ENCODE data around the gene TNFRSF18. TPM values are rescaled to one million over a fixed set of nuclear protein-coding genes. Genes with fewer than 3 reads are reported as not detected.

The TNFRSF18 gene
- polyA plus RNA-seq, 4 donors = 0.26 to 0.72 (median 0.51) TPM

- no peak for DNase-seq (ENCODE audit: low read depth in 4 of 4, low spot score in 3 of 4)
Observed at GRCh38 chr1:1228596-1229321, 22.4 kb upstream of the TNFRSF18 start.

GRCh38 chr1:1228187-1228586 is 21.8 kb upstream of the TNFRSF18 start:
- DNase-seq (ENCODE audit: low read depth in 4 of 4, low spot score in 3 of 4) = no peak

- no peak for DNase-seq (ENCODE audit: low read depth in 4 of 4, low spot score in 3 of 4)
Observed at GRCh38 chr1:1227386-1227785, 21.0 kb upstream of the TNFRSF18 start.

- no peak for DNase-seq (ENCODE audit: low read depth in 4 of 4, low spot score in 3 of 4)
Observed at GRCh38 chr1:1226566-1227362, 20.4 kb upstream of the TNFRSF18 start.

GRCh38 chr1:1225913-1226312 is 19.5 kb upstream of the TNFRSF18 start:
- DNase-seq (ENCODE audit: low read depth in 4 of 4, low spot score in 3 of 4) = no peak

GRCh38 chr1:1225238-1225845 is 18.9 kb upstream of the TNFRSF18 start:
- no peak for DNase-seq (ENCODE audit: low read depth in 4 of 4, low spot score in 3 of 4)

GRCh38 chr1:1223891-1224290 is 17.5 kb upstream of the TNFRSF18 start:
- DNase-seq (ENCODE audit: low read depth in 4 of 4, low spot score in 3 of 4) = no peak

- no peak for DNase-seq (ENCODE audit: low read depth in 4 of 4, low spot score in 3 of 4)
Observed at GRCh38 chr1:1223321-1223720, 16.9 kb upstream of the TNFRSF18 start.

GRCh38 chr1:1222575-1223225 is 16.3 kb upstream of the TNFRSF18 start:
- no peak for DNase-seq (ENCODE audit: low read depth in 4 of 4, low spot score in 3 of 4)

- no peak for DNase-seq (ENCODE audit: low read depth in 4 of 4, low spot score in 3 of 4)
Observed at GRCh38 chr1:1221887-1222574, 15.6 kb upstream of the TNFRSF18 start.

- DNase-seq (ENCODE audit: low read depth in 4 of 4, low spot score in 3 of 4) = no peak
Observed at GRCh38 chr1:1220197-1220596, 13.8 kb upstream of the TNFRSF18 start.

GRCh38 chr1:1219341-1219740 is 12.9 kb upstream of the TNFRSF18 start:
- no peak for DNase-seq (ENCODE audit: low read depth in 4 of 4, low spot score in 3 of 4)

GRCh38 chr1:1218524-1219200 is 12.3 kb upstream of the TNFRSF18 start:
- no peak for DNase-seq (ENCODE audit: low read depth in 4 of 4, low spot score in 3 of 4)

GRCh38 chr1:1217621-1218523 is 11.5 kb upstream of the TNFRSF18 start:
- no peak for DNase-seq (ENCODE audit: low read depth in 4 of 4, low spot score in 3 of 4)

GRCh38 chr1:1216770-1217620 is 10.6 kb upstream of the TNFRSF18 start:
- DNase-seq (ENCODE audit: low read depth in 4 of 4, low spot score in 3 of 4) = no peak

GRCh38 chr1:1215881-1216605 is 9.7 kb upstream of the TNFRSF18 start:
- no peak for DNase-seq (ENCODE audit: low read depth in 4 of 4, low spot score in 3 of 4)

GRCh38 chr1:1215080-1215676 is 8.8 kb upstream of the TNFRSF18 start:
- no peak for DNase-seq (ENCODE audit: low read depth in 4 of 4, low spot score in 3 of 4)

All from left renal pelvis (tissue), 4 donors.